Lung (tissue), 12 donors: ENCODE data around the gene PRPF18. TPM values are rescaled to one million over a fixed set of nuclear protein-coding genes. Genes with fewer than 3 reads are reported as not detected.

Source experiments
- ATAC-seq: fragments of 200-7000 bp; cut with Tn5 transposase; one replicate; pipeline ENCODE4 v1.9.1; 2020; ENCODE audit warnings: moderate number of reproducible peaks; ENCODE audit not compliant: insufficient read depth, low FRiP score
- DNase-seq, 3 donors: peaks; one replicate each; pipeline ENCODE4 v3.0.0-alpha.2; 2013 to 2017
- H3K27ac ChIP-seq, 2 donors: one replicate each; pipeline ENCODE4 v1.5.1; 2013; ENCODE audit warnings: mild to moderate bottlenecking in 2 of 2, moderate library complexity in 2 of 2, control low read depth in 1 of 2, inconsistent platforms in 1 of 2, low read depth in 1 of 2, low read length in 1 of 2
- H3K27me3 ChIP-seq, 3 donors: one replicate each; pipeline ENCODE4 v1.5.1; 2013; ENCODE audit warnings: low read length in 2 of 3; ENCODE audit not compliant: control insufficient read depth in 3 of 3, insufficient read depth in 3 of 3
- H3K36me3 ChIP-seq, 4 donors: one replicate each; pipeline ENCODE4 v1.5.1; 2013; ENCODE audit warnings: low read length in 4 of 4, mild to moderate bottlenecking in 1 of 4, moderate library complexity in 1 of 4; ENCODE audit not compliant: control insufficient read depth in 4 of 4, insufficient read depth in 4 of 4
- H3K4me1 ChIP-seq, 5 donors: one replicate each; pipeline ENCODE4 v1.5.1; 2013; ENCODE audit warnings: low read length in 5 of 5, mild to moderate bottlenecking in 2 of 5, moderate library complexity in 1 of 5; ENCODE audit not compliant: control insufficient read depth in 5 of 5, insufficient read depth in 5 of 5
- H3K4me3 ChIP-seq: one replicate; pipeline ENCODE4 v1.5.1; 2013; ENCODE audit warnings: mild to moderate bottlenecking, control low read depth, moderate library complexity
- H3K9ac ChIP-seq, 2 donors: one replicate each; pipeline ENCODE4 v1.5.1; 2013; ENCODE audit warnings: low read length in 2 of 2, control low read depth in 1 of 2; ENCODE audit not compliant: insufficient read depth in 1 of 2
- H3K9me3 ChIP-seq, 4 donors: one replicate each; pipeline ENCODE4 v1.5.1; 2013; ENCODE audit warnings: low read length in 3 of 4, mild to moderate bottlenecking in 1 of 4, moderate library complexity in 1 of 4; ENCODE audit not compliant: control insufficient read depth in 4 of 4, insufficient read depth in 3 of 4
- WGBS, 2 donors: extraction: QIAGEN DNeasy Blood & Tissue Kit; methylation state at CpG; one replicate each; pipeline ENCODE4 v1.1.7; 2013; 5-methylcytosine and 5-hydroxymethylcytosine counted together
- polyA plus RNA-seq, 2 donors: library from polyadenylated mRNA; stranded (reverse); fragments of 200-250 nt; gene quantifications; one replicate each; pipeline ENCODE4 v1.2.1, GENCODE V29; 2013
- total RNA-seq, 2 donors: library from RNA; depleted of rRNA in 1 of 2; stranded (reverse); fragments of >200 nt in 1 of 2; gene quantifications; one replicate each; pipeline ENCODE4 v1.2.1, GENCODE V29; 2014 to 2021
- TF ChIP-seq, protein P1 (sequence below): IDR thresholded peaks from 2 replicates; pipeline ENCODE4 v1.5.1; 2012; ENCODE audit warnings: mild to moderate bottlenecking; ENCODE audit errors: control extremely low read depth, extremely low read depth
- donor health status: control.
- donor health status: control.
- donor health status: Bipolar disorder and iron deficiency.
- donor health status: healthy.
- donor health status: DM: yes; HTN: yes; CAD: no.

The PRPF18 gene
- total and polyA plus RNA-seq, 4 donors = 10.6 to 39.9 (median 19.3) TPM

DNA sequence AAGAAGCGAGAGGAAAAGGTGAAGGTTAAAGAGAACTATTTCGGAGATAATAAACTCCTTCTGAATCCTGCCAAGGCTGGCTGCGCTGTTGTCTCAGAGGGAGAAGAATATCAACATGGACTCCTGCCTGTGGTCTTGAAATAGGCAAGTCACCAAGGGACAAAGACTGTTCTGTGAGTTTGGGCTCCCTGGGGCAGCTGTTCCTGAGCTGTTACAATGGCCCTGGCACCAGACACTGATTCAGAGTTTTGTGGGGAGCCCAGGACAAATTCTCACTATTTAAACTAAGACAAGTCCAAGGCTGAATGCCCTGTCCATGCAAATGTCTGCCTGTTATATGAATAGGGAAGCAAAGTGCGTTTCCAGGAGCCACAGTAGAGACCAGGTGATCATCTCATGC lies 81.4 kb downstream of the PRPF18 start:
- H3K27me3 ChIP-seq = no peaks in the 10 kb centered on the region
- ATAC-seq (no peak), DNase-seq (no peak)
- WGBS, 2 donors = 88 to 90% methylated on average over 4 of the region's 4 CpGs
- TF ChIP-seq, protein P1, sequence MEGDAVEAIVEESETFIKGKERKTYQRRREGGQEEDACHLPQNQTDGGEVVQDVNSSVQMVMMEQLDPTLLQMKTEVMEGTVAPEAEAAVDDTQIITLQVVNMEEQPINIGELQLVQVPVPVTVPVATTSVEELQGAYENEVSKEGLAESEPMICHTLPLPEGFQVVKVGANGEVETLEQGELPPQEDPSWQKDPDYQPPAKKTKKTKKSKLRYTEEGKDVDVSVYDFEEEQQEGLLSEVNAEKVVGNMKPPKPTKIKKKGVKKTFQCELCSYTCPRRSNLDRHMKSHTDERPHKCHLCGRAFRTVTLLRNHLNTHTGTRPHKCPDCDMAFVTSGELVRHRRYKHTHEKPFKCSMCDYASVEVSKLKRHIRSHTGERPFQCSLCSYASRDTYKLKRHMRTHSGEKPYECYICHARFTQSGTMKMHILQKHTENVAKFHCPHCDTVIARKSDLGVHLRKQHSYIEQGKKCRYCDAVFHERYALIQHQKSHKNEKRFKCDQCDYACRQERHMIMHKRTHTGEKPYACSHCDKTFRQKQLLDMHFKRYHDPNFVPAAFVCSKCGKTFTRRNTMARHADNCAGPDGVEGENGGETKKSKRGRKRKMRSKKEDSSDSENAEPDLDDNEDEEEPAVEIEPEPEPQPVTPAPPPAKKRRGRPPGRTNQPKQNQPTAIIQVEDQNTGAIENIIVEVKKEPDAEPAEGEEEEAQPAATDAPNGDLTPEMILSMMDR = no peak
- peaks cover 0 to 30% (median 15%) of the 10 kb centered on the region in 5 donors for H3K4me1 ChIP-seq
- peaks cover 27 to 44% (median 36%) of the 10 kb centered on the region in 4 donors for H3K36me3 ChIP-seq
- H3K27ac ChIP-seq = peak overlapping the region in 1 of 2 donors; percentile 17
- no peak overlapping the region for H3K4me3 ChIP-seq
- H3K9me3 ChIP-seq = no peaks in the 10 kb centered on the region
- H3K9ac ChIP-seq = no peak overlapping the region

DNA sequence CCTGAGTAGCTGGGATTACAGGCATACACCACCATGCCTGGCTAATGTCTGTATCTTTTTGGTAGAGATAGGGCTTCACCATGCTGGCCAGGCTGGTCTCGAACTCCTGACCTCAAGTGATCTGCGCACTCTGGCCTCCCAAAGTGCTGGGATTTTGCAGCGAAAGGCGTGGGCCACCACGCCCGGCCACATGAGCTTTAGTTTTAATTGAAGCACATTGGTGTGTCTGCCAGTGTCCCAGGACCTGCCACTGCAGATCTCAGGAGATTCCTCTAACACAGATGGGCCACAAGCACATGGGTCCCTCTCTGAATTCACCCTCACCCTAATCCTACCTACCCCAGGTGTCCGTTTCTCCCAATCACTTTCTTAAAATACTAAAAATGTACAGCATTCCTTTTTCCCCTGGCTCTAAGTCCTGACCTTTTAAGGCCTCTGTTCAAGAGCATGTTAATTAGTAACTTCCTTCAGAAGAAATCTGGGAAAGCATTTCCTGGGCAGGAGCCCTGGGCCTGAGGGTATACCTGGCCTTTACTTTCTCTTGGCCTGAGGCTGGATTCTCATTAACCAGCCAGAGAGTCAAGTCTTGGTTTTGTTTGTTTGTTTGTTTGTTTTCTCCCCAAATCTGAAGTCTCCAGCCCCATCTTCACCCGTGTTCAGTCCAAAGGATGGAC lies 82.6 kb downstream of the PRPF18 start:
- WGBS, 2 donors = 78 to 91% methylated on average over 8 of the region's 8 CpGs
- Histone ChIP-seq H3K36me3 (peaks cover 26 to 47% (median 37%) of the 10 kb centered on the region in 4 donors), H3K9me3 (no peaks in the 10 kb centered on the region), H3K4me1 (peaks cover 0 to 36% (median 20%) of the 10 kb centered on the region in 5 donors), H3K4me3 (no peak overlapping the region), H3K27me3 (no peaks in the 10 kb centered on the region), H3K9ac (no peak overlapping the region), H3K27ac (peak overlapping the region in 1 of 2 donors; percentile 56)
- ATAC-seq = no peak
- TF ChIP-seq, protein P1 = no peak
- DNase-seq = peak in 2 of 3 donors; percentile 17 to 46

DNA sequence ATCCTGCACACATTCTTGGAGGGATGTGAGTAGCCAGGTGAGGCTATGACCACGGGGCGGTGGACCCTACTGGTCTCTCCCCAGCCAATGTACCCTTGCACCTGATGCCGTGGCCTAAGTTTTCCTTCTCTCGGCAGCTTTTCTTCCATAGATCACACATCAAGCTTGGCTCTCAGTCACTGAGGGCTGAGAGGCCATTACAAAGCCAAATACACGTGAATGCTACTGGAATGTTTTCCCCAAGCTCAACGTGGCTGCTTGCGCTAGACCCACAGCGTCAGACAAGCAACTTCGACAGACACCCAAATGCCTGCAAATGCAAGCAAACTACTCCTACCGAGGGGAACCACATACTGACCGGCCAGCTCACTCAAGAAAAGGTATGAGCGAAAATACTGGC lies 83.1 kb downstream of the PRPF18 start:
- H3K9ac ChIP-seq = no peak overlapping the region
- H3K4me1 ChIP-seq = peaks cover 0 to 36% (median 20%) of the 10 kb centered on the region in 5 donors
- DNase-seq (no peak), ATAC-seq (no peak)
- TF ChIP-seq, protein P1 = no peak
- H3K27ac ChIP-seq = peak overlapping the region in 1 of 2 donors; percentile 56
- 88 to 90% methylated on average over 12 of the region's 12 CpGs for WGBS, 2 donors
- no peaks in the 10 kb centered on the region for H3K9me3 ChIP-seq
- H3K4me3 ChIP-seq = no peak overlapping the region
- no peaks in the 10 kb centered on the region for H3K27me3 ChIP-seq
- peaks cover 26 to 53% (median 39%) of the 10 kb centered on the region in 4 donors for H3K36me3 ChIP-seq
